ENCODE data around the gene TMEM40. TPM values are rescaled to one million over a fixed set of nuclear protein-coding genes. Genes with fewer than 3 reads are reported as not detected.
"Not testable (repeated sequence)": the region's sequence is repeated elsewhere in the genome, so short reads cannot be mapped to it uniquely, and the experiment has no call there.

The TMEM40 gene
- polyA plus RNA-seq, 1 donor: 2.2 TPM

DNA sequence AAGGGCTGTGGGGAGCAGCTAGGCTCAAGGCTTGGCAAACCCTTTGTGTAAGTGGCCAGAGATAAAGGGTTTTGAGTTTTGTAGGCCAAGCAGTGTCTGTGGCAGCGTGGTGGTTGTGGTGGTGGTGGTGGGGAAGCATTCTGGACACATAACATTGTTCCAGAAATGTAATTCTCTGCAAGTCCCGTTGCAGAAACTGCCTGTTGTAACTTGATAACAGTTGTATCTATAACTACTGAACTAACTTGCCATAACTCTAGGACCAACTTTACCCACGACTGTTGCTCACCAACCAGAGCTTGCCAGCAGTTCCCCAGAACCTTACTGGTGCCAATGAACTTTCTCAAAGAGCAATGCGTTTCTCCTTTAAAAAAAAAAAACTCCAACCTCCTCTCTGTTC lies 18.1 kb upstream of the TMEM40 start:
- no peak for DNase-seq

DNA sequence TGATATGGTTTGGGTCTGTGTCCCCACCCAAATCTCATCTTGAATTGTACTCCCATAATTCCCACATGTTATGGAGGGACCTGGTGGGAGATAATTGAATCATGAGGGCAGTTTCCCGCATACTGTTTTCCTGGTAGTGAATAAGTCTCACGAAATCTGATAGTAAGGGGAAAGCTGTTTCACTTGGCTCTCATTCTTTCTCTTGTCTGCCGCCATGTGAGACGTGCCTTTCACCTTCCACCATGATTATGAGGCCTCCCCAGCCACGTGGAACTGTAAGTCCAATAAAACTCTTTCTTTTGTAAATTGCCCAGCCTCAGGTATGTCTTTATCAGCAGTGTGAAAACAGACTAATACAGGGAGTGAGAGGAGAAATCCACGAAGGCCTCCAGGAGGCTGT lies 16.9 kb upstream of the TMEM40 start:
- not testable (repeated sequence) for DNase-seq

DNA sequence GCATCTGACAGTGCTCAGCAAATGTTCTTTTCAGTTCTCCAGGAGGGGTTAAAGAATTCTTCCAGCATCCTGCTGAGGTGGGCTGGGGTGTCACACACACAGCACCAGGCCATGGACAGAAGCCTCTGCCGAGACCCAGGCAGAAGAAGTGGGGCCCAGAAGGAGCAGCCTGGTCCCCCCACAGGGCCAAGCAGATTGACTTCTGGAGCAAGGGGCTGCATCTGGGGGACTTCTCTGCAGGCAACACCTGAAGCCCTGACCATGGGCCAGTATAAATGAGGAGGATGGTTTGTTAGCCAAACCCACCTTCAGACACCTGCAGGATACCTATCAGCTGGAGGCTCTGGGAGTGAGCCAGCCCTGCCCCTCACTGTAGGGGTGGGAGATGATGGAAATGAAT lies 16.2 kb upstream of the TMEM40 start:
- no peak for DNase-seq

- DNase-seq: no peak
Observed at GRCh38 chr3:12774619-12775018, 15.6 kb upstream of the TMEM40 start.

- no peak for DNase-seq
Observed at GRCh38 chr3:12773710-12774086, 14.6 kb upstream of the TMEM40 start.

DNA sequence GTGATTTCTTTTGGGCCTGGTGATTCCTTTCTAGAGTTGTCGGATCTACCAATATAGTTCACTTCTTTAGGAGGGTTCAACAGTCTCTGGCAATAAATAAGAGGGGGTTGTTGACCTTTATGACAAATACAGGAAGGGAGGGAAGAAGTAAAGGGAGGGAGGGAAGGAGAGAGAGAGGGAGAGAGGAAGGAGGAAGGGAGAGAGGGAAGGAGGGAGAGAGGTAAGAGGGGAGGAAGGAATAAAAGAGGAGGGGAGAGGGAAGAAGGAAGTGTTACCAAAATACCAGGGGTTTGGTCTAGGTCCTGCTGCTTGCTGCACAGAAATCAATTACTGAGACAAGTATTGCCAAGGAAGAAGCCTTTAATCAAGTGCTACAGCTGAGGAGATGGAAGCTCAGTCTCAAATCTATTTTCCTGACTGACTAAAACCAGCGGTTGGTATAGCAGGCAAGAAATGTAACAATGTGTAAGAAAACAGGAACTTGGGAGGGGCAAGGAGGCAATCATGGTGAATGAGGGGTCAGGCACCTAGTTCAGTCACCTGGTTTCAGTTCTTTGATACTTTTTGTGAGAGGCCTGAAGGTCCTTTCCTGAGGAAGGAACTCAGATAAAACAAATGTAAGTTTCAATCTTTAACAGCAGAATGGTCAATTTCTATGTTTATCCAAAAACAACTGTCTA lies 14.1 kb upstream of the TMEM40 start:
- DNase-seq: no peak

DNA sequence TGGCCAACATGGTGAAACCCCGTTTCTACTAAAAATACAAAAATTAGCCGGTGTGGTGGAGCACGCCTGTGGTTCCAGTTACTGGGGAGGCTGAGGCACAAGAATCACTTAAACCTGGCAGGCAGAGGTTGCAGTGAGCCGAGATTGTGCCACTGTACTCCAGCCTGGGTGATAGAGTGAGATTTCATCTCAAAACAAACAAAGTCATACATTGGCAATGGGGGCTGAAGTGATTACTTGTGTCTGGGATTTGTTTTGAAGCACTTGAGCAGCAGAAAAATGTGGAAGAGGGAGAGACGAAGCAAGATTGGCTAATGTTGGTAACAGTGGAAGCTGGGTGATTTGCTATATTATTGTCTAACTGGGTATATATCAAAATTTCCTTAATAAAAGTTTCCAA lies 13.4 kb upstream of the TMEM40 start:
- no peak for DNase-seq

- DNase-seq: no peak
Observed at GRCh38 chr3:12771236-12771635, 12.2 kb upstream of the TMEM40 start.

GRCh38 chr3:12769761-12770160 lies 10.7 kb upstream of the TMEM40 start:
- no peak for DNase-seq

- DNase-seq: no peak
Observed at GRCh38 chr3:12768579-12769527, 9.8 kb upstream of the TMEM40 start.

- DNase-seq: no peak
Observed at GRCh38 chr3:12766541-12766940, 7.5 kb upstream of the TMEM40 start.

- DNase-seq: no peak
Observed at GRCh38 chr3:12764171-12764776, 5.2 kb upstream of the TMEM40 start.

- no peak for DNase-seq
Observed at GRCh38 chr3:12759693-12760565, 870 bp upstream of the TMEM40 start.

- DNase-seq: no peak
Observed at GRCh38 chr3:12758025-12758781, 856 bp downstream of the TMEM40 start.

DNA sequence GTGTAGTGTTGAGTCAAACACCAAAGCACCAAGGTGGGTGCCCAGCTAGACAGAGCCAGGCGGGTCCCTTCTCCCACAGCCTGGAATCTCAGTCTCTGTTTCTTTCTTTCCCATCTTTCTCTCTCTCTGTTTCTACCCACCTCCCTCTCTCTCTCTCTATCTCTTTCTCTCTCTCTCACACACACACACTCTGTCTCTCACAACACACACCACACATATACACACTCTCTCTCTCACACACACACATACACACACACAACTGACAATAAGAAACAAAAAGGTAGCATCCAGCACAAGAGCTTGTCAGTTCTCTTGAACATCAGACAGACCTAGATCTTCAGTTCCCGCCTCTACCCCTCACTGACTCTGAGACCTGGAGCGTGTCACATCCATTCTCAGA lies 2.4 kb downstream of the TMEM40 start:
- DNase-seq: no peak

DNA sequence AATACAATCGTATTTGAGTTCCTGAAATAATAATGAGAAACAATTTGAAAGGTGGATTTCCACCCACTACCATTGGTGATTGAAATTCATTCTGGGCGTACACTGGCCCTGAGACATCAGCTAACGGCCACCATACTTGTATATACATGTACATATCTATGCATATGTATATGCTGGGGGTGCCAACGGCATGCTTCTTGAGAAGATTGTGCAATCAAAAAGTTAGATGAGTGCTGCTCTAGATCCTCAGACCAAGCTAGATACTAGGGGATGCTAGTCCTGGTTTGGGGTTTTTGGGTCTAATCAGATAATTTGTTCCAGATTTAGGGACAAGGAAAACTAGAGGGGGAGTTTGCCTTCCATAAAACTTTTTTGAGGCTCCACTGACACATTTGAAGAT lies 2.9 kb downstream of the TMEM40 start:
- no peak for DNase-seq

DNA sequence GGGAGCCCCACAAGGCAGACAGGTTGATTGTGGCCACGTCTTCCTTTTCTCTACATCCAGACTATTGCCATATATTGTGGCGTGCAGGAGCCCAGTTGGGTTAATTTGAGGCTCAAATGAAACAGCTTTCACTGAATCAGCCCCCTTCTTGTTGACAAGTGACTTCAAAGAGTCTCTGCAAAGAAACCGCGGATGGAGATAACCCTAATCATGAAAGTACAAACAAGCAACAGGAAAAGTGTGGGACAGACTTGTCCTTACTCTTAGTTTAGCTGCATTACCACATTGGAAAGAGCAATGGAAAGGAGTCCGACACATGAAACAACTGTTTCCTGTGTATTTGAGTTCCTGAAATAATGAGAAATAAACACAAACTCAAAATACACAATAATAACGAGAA lies 3.3 kb downstream of the TMEM40 start:
- no peak for DNase-seq

- DNase-seq: no peak
Observed at GRCh38 chr3:12754313-12754712, 4.7 kb downstream of the TMEM40 start.

GRCh38 chr3:12753275-12754028 lies 5.6 kb downstream of the TMEM40 start:
- DNase-seq: no peak

GRCh38 chr3:12752809-12753208 lies 6.2 kb downstream of the TMEM40 start:
- DNase-seq: no peak

DNA sequence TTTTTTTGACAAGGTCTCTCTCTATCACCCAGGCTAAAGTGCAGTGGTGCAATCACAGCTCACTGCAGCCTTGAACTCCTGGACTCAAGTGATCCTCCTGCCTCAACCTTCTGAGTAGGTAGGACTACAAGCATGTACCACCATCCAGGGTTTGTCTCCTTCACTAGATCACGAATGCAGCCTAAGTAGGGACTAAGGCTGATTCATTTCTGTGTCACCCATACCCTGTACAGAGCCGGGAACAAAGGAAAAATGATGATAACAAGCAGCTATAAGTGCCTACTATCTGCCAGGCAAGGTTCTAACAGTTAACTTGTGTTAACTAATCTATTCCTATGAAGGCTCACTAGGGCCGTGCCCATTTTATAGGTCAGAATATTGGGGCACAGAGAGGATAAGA lies 7.0 kb downstream of the TMEM40 start:
- no peak for DNase-seq
